ENCODE results near the gene NR2E1. TPM values are rescaled to one million over a fixed set of nuclear protein-coding genes. Genes with fewer than 3 reads are reported as not detected.

The NR2E1 gene
- total and polyA plus RNA-seq, 2 of the 13 experiments (the other 11 are each of a cell fraction or from before 2014, with no cell fraction given): not detected

DNA sequence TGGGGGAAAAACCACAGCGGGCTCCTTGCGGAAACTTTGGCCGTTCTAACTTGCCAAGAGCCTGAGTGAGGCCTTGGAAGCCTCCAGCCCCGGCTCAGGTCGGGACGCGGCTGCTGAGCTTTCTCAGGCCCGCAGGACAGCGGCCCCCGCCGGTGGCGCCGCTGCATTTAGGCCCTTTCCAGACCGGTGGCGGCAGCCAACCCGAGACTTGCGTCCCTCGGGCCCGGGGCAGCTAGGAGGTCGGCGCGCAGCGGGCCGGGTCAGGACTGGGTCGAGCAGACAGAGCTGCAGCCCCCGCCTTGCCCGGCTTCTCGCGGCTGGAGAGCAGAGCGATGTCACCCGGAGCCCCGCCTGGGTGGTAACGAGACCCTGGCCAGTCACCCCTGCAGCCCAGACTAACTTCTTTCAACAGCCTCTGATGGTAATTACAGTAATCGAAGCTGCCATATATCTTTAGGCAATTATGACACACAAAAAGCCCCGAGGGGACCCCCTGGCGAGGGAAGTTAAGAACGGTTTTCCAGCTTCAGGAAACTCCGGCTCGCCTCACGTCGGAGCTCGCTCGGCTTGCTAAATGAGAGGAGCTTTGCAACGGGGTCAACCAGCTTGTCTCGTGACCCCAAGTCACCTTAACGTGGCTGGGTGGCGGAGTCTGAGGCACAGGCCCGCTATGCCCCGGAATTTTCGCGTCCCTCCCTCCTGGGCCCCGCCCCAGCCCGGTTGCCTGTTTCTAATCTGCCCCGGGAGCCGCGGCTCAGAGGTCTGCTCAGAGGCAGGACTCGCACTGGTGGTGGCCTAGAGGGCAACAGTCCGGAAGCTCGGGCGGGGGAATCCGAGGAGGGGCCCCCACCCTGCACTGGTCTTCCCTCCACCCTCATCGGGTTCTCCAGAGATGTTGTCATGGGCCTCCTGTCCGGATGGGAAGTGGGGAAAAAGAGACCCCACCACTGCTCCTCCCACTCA is 3.0 kb downstream of the NR2E1 start (continued):
- no peak for TF ChIP-seq ZNF790 (CRISPR knock-in tag; IDR thresholded peaks at IDR 0.05; ENCODE audit: borderline replicate concordance)
- TF ChIP-seq ATF1 (CRISPR knock-in tag; IDR thresholded peaks at IDR 0.05): no peak
- TF ChIP-seq ZNF234 (CRISPR knock-in tag; conservative IDR thresholded peaks at IDR 0.05): no peak
- no peak for TF ChIP-seq RBFOX2 (IDR thresholded peaks at IDR 0.05; ENCODE audit: low read depth, low read length)
- TF ChIP-seq, protein P1, sequence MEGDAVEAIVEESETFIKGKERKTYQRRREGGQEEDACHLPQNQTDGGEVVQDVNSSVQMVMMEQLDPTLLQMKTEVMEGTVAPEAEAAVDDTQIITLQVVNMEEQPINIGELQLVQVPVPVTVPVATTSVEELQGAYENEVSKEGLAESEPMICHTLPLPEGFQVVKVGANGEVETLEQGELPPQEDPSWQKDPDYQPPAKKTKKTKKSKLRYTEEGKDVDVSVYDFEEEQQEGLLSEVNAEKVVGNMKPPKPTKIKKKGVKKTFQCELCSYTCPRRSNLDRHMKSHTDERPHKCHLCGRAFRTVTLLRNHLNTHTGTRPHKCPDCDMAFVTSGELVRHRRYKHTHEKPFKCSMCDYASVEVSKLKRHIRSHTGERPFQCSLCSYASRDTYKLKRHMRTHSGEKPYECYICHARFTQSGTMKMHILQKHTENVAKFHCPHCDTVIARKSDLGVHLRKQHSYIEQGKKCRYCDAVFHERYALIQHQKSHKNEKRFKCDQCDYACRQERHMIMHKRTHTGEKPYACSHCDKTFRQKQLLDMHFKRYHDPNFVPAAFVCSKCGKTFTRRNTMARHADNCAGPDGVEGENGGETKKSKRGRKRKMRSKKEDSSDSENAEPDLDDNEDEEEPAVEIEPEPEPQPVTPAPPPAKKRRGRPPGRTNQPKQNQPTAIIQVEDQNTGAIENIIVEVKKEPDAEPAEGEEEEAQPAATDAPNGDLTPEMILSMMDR (CRISPR knock-in tag; IDR thresholded peaks at IDR 0.05): peak; percentile 69
- TF ChIP-seq ZNF75D (CRISPR knock-in tag; IDR thresholded peaks at IDR 0.05; ENCODE audit: borderline replicate concordance): no peak
- no peak for TF ChIP-seq IRF9 (CRISPR knock-in tag; IDR thresholded peaks at IDR 0.05; ENCODE audit: borderline replicate concordance)
- no peak for TF ChIP-seq NFYC (CRISPR knock-in tag; IDR thresholded peaks at IDR 0.05)
- no peak for TF ChIP-seq HIVEP1 (CRISPR knock-in tag; IDR thresholded peaks at IDR 0.05)
- TF ChIP-seq ZNF292 (CRISPR knock-in tag; IDR thresholded peaks at IDR 0.05; ENCODE audit: borderline replicate concordance, low read depth): no peak
- no peak for TF ChIP-seq MBD4 (IDR thresholded peaks at IDR 0.05; ENCODE audit: borderline replicate concordance, low read length)
- no peak for TF ChIP-seq ZBTB26 (CRISPR knock-in tag; IDR thresholded peaks at IDR 0.05; ENCODE audit: borderline replicate concordance)
- TF ChIP-seq ARNT (IDR thresholded peaks at IDR 0.05): no peak
- TF ChIP-seq, protein P2, sequence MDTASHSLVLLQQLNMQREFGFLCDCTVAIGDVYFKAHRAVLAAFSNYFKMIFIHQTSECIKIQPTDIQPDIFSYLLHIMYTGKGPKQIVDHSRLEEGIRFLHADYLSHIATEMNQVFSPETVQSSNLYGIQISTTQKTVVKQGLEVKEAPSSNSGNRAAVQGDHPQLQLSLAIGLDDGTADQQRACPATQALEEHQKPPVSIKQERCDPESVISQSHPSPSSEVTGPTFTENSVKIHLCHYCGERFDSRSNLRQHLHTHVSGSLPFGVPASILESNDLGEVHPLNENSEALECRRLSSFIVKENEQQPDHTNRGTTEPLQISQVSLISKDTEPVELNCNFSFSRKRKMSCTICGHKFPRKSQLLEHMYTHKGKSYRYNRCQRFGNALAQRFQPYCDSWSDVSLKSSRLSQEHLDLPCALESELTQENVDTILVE (CRISPR knock-in tag; IDR thresholded peaks at IDR 0.05): no peak
- no peak for TF ChIP-seq ZNF558 (CRISPR knock-in tag; IDR thresholded peaks at IDR 0.05; ENCODE audit: borderline replicate concordance)
- TF ChIP-seq ZNF136 (CRISPR knock-in tag; IDR thresholded peaks at IDR 0.05; ENCODE audit: low read depth): no peak
- TF ChIP-seq, protein P3, sequence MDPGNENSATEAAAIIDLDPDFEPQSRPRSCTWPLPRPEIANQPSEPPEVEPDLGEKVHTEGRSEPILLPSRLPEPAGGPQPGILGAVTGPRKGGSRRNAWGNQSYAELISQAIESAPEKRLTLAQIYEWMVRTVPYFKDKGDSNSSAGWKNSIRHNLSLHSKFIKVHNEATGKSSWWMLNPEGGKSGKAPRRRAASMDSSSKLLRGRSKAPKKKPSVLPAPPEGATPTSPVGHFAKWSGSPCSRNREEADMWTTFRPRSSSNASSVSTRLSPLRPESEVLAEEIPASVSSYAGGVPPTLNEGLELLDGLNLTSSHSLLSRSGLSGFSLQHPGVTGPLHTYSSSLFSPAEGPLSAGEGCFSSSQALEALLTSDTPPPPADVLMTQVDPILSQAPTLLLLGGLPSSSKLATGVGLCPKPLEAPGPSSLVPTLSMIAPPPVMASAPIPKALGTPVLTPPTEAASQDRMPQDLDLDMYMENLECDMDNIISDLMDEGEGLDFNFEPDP (CRISPR knock-in tag; conservative IDR thresholded peaks at IDR 0.05): no peak
- no peak for TF ChIP-seq GTF2F1 (IDR thresholded peaks at IDR 0.05; ENCODE audit: low read length)
- no peak for TF ChIP-seq ZNF816 (CRISPR knock-in tag; IDR thresholded peaks at IDR 0.05; ENCODE audit: borderline replicate concordance)
- TF ChIP-seq KDM5B (CRISPR knock-in tag; IDR thresholded peaks at IDR 0.05; ENCODE audit: borderline replicate concordance): no peak
- no peak for TF ChIP-seq TGIF2 (CRISPR knock-in tag; IDR thresholded peaks at IDR 0.05)
- TF ChIP-seq, protein P4, sequence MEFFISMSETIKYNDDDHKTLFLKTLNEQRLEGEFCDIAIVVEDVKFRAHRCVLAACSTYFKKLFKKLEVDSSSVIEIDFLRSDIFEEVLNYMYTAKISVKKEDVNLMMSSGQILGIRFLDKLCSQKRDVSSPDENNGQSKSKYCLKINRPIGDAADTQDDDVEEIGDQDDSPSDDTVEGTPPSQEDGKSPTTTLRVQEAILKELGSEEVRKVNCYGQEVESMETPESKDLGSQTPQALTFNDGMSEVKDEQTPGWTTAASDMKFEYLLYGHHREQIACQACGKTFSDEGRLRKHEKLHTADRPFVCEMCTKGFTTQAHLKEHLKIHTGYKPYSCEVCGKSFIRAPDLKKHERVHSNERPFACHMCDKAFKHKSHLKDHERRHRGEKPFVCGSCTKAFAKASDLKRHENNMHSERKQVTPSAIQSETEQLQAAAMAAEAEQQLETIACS (CRISPR knock-in tag; IDR thresholded peaks at IDR 0.05): no peak
